Endodermal cell (in vitro differentiated cells): ENCODE data around the gene FYTTD1. TPM values are rescaled to one million over a fixed set of nuclear protein-coding genes. Genes with fewer than 3 reads are reported as not detected.
"Not testable (repeated sequence)": the region's sequence is repeated elsewhere in the genome, so short reads cannot be mapped to it uniquely, and the experiment has no call there.

ENCODE experiments used
- DNase-seq: peaks from one replicate; pipeline ENCODE4 v3.0.0-alpha.2; 2017
- H3K27ac ChIP-seq: 2 replicates; pipeline ENCODE4 v1.5.1; 2013; ENCODE audit warnings: mild to moderate bottlenecking, low read depth, low read length, moderate library complexity
- H3K27me3 ChIP-seq: 2 replicates; pipeline ENCODE4 v1.6.1; 2013; ENCODE audit warnings: mild to moderate bottlenecking, low read length, moderate library complexity; ENCODE audit not compliant: insufficient read depth, control insufficient read depth, poor library complexity, severe bottlenecking
- H3K36me3 ChIP-seq: 2 replicates; pipeline ENCODE4 v1.7.0; 2013; ENCODE audit warnings: mild to moderate bottlenecking, low read length, moderate library complexity; ENCODE audit not compliant: control insufficient read depth, insufficient read depth
- H3K4me1 ChIP-seq: one replicate; pipeline ENCODE4 v1.7.0; 2013; ENCODE audit warnings: low read length; ENCODE audit not compliant: control insufficient read depth, insufficient read depth
- H3K4me3 ChIP-seq: 2 replicates; pipeline ENCODE4 v1.5.1; 2013; ENCODE audit warnings: mild to moderate bottlenecking, low read length, moderate library complexity
- H3K9ac ChIP-seq: 2 replicates; pipeline ENCODE4 v1.6.1; 2013; ENCODE audit warnings: mild to moderate bottlenecking, low read length, moderate library complexity; ENCODE audit not compliant: poor library complexity, severe bottlenecking; ENCODE audit errors: extremely low read depth
- H3K9me3 ChIP-seq: 2 replicates; pipeline ENCODE4 v1.6.1; 2013; ENCODE audit warnings: mild to moderate bottlenecking, low read length, moderate library complexity; ENCODE audit not compliant: control insufficient read depth
- H3K27ac Mint-ChIP-seq: 2 replicates; pipeline ENCODE4 v1.8.0; 2020; ENCODE audit warnings: mixed read lengths
- H3K27me3 Mint-ChIP-seq: 2 replicates; pipeline ENCODE4 v1.8.0; 2021; ENCODE audit warnings: mild to moderate bottlenecking, mixed read lengths; ENCODE audit not compliant: insufficient read depth
- H3K36me3 Mint-ChIP-seq: 2 replicates; pipeline ENCODE4 v1.8.0; 2020; ENCODE audit warnings: low read depth, mixed read lengths
- H3K4me1 Mint-ChIP-seq: 2 replicates; pipeline ENCODE4 v1.8.0; 2020; ENCODE audit warnings: mixed read lengths
- H3K4me3 Mint-ChIP-seq: 2 replicates; pipeline ENCODE4 v1.8.0; 2020; ENCODE audit warnings: mild to moderate bottlenecking, moderate library complexity, mixed read lengths
- H3K9me3 Mint-ChIP-seq: 2 replicates; pipeline ENCODE4 v1.8.0; 2020; ENCODE audit warnings: mild to moderate bottlenecking, mixed read lengths
- WGBS, 2 experiments: methylation state at CpG; one replicate each; pipeline versions ENCODE4 v1.1.5 to v1.1.7; 2013; ENCODE audit warnings: missing lambda C conversion rate in 2 of 2, mixed read lengths in 1 of 2; ENCODE audit not compliant: insufficient coverage in 1 of 2, insufficient read length in 1 of 2; 5-methylcytosine and 5-hydroxymethylcytosine counted together
- total RNA-seq, 2 donors: library from RNA; stranded (reverse); fragmentation: NEBNext Ultra II Directional in 1 of 2; extraction: Animal tissue kit (Norgen Biotek cat#: 25700) in 1 of 2; gene quantifications; 2 replicates in 1 of 2; 3 replicates in 1 of 2; pipeline ENCODE4 v1.2.1, GENCODE V29; 2021
- TF ChIP-seq, protein P1 (sequence below): fragments of 200-600 bp; sonication (generic); conservative IDR thresholded peaks from 2 replicates; pipeline ENCODE4 v1.5.0; 2021; ENCODE audit warnings: antibody characterized with exemption, mild to moderate bottlenecking

The FYTTD1 gene
- total RNA-seq, 2 donors from 2014 or later: 39.0 to 41.5 TPM

DNA sequence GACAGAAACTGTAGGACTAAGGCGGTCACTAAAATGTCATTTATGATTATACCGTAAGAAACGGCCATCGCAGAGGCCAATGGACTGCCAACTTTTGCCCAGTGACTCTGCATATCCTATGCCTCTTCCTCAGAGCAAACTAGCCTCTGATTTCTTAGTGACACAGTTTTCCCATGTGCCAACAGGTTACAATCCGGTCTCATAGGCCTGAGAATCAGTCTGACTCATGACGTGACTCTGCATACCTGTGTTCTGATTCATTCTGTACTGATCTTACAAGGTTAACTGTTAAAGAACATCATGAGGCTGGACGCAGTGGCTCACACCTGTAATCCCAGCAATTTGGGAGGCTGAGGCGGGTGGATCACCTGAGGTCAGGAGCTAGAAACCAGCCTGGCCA lies 30.8 kb upstream of the FYTTD1 start:
- Histone ChIP-seq H3K27ac (no peak overlapping the region), H3K4me3 (no peak overlapping the region), H3K4me1 (no peaks in the 10 kb centered on the region), H3K9me3 (peaks cover 24% of the 10 kb centered on the region), H3K27me3 (no peaks in the 10 kb centered on the region), H3K9ac (no peak overlapping the region), H3K36me3 (no peaks in the 10 kb centered on the region)
- H3K9me3 Mint-ChIP-seq: peaks cover 25% of the 10 kb centered on the region
- DNase-seq: no peak
- peaks cover 50% of the 10 kb centered on the region for H3K36me3 Mint-ChIP-seq
- H3K4me3 Mint-ChIP-seq: no peak overlapping the region
- H3K27ac Mint-ChIP-seq: no peak overlapping the region
- no peaks in the 10 kb centered on the region for H3K4me1 Mint-ChIP-seq
- 93 to 94% methylated on average over 6 to 8 of the region's 8 CpGs for WGBS, 2 experiments
- TF ChIP-seq, protein P1, sequence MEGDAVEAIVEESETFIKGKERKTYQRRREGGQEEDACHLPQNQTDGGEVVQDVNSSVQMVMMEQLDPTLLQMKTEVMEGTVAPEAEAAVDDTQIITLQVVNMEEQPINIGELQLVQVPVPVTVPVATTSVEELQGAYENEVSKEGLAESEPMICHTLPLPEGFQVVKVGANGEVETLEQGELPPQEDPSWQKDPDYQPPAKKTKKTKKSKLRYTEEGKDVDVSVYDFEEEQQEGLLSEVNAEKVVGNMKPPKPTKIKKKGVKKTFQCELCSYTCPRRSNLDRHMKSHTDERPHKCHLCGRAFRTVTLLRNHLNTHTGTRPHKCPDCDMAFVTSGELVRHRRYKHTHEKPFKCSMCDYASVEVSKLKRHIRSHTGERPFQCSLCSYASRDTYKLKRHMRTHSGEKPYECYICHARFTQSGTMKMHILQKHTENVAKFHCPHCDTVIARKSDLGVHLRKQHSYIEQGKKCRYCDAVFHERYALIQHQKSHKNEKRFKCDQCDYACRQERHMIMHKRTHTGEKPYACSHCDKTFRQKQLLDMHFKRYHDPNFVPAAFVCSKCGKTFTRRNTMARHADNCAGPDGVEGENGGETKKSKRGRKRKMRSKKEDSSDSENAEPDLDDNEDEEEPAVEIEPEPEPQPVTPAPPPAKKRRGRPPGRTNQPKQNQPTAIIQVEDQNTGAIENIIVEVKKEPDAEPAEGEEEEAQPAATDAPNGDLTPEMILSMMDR: no peak
- H3K27me3 Mint-ChIP-seq: no peaks in the 10 kb centered on the region

DNA sequence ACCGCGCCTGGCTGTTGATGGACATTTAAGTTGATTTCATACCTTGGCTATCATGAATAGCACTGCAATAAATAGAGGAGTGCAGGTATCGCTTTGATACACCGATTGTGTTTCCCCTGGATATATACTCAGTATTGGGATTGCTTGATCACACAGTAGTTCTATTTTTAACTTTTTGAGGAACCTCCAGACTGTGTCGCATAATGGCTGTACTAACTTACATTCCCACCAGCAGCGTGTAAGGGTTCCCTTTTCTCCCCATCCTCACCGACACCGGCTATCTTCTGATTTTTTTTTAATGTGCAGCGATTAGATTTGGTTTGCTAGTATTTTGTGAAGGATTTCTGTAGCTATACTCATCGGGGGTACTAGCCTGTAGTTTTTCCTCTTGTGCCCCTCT lies 29.0 kb upstream of the FYTTD1 start:
- Histone ChIP-seq H3K27ac (no peak overlapping the region), H3K36me3 (no peaks in the 10 kb centered on the region), H3K4me3 (no peak overlapping the region), H3K9ac (no peak overlapping the region), H3K9me3 (peaks cover 26% of the 10 kb centered on the region), H3K4me1 (no peaks in the 10 kb centered on the region), H3K27me3 (no peaks in the 10 kb centered on the region)
- no peaks in the 10 kb centered on the region for H3K27me3 Mint-ChIP-seq
- H3K36me3 Mint-ChIP-seq: peaks cover 42% of the 10 kb centered on the region
- WGBS, 2 experiments: 96 to 98% methylated on average over 7 to 10 of the region's 10 CpGs
- no peaks in the 10 kb centered on the region for H3K4me1 Mint-ChIP-seq
- no peak overlapping the region for H3K27ac Mint-ChIP-seq
- DNase-seq: no peak
- no peak overlapping the region for H3K4me3 Mint-ChIP-seq
- H3K9me3 Mint-ChIP-seq: peaks cover 27% of the 10 kb centered on the region
- TF ChIP-seq, protein P1: no peak

DNA sequence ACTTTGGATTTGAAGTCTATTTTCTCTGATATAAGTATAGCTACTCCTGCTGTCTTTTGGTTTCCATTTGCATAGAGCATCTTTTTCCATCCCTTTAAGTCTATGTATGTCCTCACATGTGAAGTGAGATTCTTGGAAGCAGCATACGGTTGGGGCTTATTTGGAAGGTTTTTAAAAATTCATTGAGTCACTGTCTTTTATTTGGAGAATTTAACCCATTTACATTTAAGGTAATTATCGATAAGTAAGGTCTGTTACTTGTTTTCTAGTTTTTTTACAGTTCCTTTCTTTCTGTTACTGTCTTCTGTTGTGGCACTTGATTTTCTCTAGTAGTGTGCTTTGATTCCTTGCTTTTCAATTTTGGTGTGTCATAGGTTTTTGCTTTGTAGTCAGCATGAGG lies 26.9 kb upstream of the FYTTD1 start:
- Mint-ChIP-seq H3K27me3 (no peaks in the 10 kb centered on the region), H3K4me1 (no peaks in the 10 kb centered on the region), H3K4me3 (no peak overlapping the region), H3K36me3 (peaks cover 24% of the 10 kb centered on the region), H3K9me3 (peaks cover 22% of the 10 kb centered on the region), H3K27ac (no peak overlapping the region)
- DNase-seq: no peak
- H3K27ac ChIP-seq: no peak overlapping the region
- H3K4me3 ChIP-seq: no peak overlapping the region
- WGBS, 2 experiments: 100% methylated on average over 2 of the region's 2 CpGs; no CpG with 5 or more reads in 1 of the 2 experiments
- TF ChIP-seq, protein P1: no peak
- H3K27me3 ChIP-seq: no peaks in the 10 kb centered on the region
- peaks cover 21% of the 10 kb centered on the region for H3K9me3 ChIP-seq
- no peaks in the 10 kb centered on the region for H3K36me3 ChIP-seq
- no peaks in the 10 kb centered on the region for H3K4me1 ChIP-seq
- H3K9ac ChIP-seq: no peak overlapping the region

DNA sequence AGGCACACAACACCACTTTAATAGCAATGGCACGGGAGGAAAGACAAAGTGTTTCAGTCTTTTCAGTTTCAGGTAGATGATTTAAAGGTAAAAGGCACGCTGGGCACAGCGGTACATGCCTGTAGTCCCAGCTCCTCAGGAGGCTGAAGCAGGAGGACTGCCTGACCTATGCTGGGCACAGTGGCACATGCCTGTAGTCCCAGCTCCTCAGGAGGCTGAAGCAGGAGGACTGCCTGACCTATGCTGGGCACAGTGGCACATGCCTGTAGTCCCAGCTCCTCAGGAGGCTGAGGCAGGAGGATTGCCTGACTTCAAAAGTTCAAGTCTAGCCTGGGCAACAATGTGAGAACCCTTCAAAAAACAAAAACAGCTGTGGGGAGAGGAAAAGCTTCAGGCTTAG lies 21.8 kb upstream of the FYTTD1 start:
- not testable (repeated sequence) for H3K27ac ChIP-seq, DNase-seq, H3K4me1 ChIP-seq, H3K27me3 Mint-ChIP-seq, H3K4me1 Mint-ChIP-seq, H3K27me3 ChIP-seq, H3K27ac Mint-ChIP-seq, H3K4me3 ChIP-seq, H3K36me3 ChIP-seq, H3K9ac ChIP-seq, H3K4me3 Mint-ChIP-seq
- 91% methylated on average over 3 of the region's 3 CpGs for WGBS, 2 experiments
- H3K9me3 Mint-ChIP-seq: peaks cover 24% of the 10 kb centered on the region
- H3K9me3 ChIP-seq: peaks cover 11% of the 10 kb centered on the region
- H3K36me3 Mint-ChIP-seq: peaks cover 16% of the 10 kb centered on the region
